ENCODE results near the gene DAPL1. TPM values are rescaled to one million over a fixed set of nuclear protein-coding genes. Genes with fewer than 3 reads are reported as not detected.

Gene DAPL1
- total RNA-seq, 1 experiment from 2014 or later = not detected

DNA sequence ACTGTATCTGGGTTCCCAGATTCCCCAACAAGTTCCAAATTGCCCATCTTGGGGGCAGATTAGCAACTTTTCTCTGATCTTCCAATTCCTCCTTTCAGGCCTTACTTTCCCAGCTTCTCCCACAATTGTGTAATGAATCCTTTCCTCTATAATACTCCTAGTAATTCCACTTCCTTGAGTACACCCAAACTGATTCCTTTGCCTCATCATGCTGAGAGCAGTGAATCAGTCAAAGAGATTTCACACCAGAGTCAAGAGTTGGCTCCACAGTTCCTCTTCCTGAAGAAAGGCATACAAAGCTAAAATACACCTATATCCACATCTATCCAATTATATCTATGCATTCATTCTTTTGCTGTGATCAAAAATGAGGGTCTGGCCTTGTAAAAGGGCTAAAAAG lies 28.6 kb upstream of the DAPL1 start:
- ChIA-PET CTCF (interaction anchor here (2.4 kb wide), 1 partner anchor 12 kb away, joined by 17 read pairs; no protein-coding TSS in a partner anchor), POLR2A (no interaction called here)
- peaks cover 10% of the 10 kb centered on the region; the same call in 1 of the 2 replicates for H3K36me3 Mint-ChIP-seq
- ATAC-seq (no peak), DNase-seq (ENCODE audit: low spot score) (no peak)
- no peak overlapping the region for H3K4me3 Mint-ChIP-seq
- no peak overlapping the region for H3K27ac Mint-ChIP-seq
- H3K9me3 Mint-ChIP-seq = peaks cover 18% of the 10 kb centered on the region
- no peaks in the 10 kb centered on the region; the same call in 1 of the 2 replicates for H3K27me3 Mint-ChIP-seq (ENCODE audit: low read depth)
- no peak for TF ChIP-seq TEAD1 (CRISPR knock-in tag; IDR thresholded peaks at IDR 0.05)
- no peak for TF ChIP-seq GABPB1 (CRISPR knock-in tag; IDR thresholded peaks at IDR 0.05)
- no peak for TF ChIP-seq NFATC4 (CRISPR knock-in tag; IDR thresholded peaks at IDR 0.05)
- TF ChIP-seq FOXP1 (CRISPR knock-in tag; IDR thresholded peaks at IDR 0.05; ENCODE audit: borderline replicate concordance) = no peak
- no peak for TF ChIP-seq ZNF512 (CRISPR knock-in tag; IDR thresholded peaks at IDR 0.05; ENCODE audit: borderline replicate concordance)
- TF ChIP-seq CREM (CRISPR knock-in tag; IDR thresholded peaks at IDR 0.05) = no peak
- no peak for TF ChIP-seq FOXK1 (CRISPR knock-in tag; IDR thresholded peaks at IDR 0.05)
- no peak for TF ChIP-seq CBFB (CRISPR knock-in tag; IDR thresholded peaks at IDR 0.05; ENCODE audit: low read depth)
- TF ChIP-seq PRRX2 (CRISPR knock-in tag; IDR thresholded peaks at IDR 0.05) = no peak
- no peak for TF ChIP-seq ZNF263 (CRISPR knock-in tag; IDR thresholded peaks at IDR 0.05; ENCODE audit: low read depth)
- TF ChIP-seq ZNF317 (CRISPR knock-in tag; IDR thresholded peaks at IDR 0.05; ENCODE audit: borderline replicate concordance, low read depth) = no peak
- no peak for TF ChIP-seq ZSCAN18 (CRISPR knock-in tag; IDR thresholded peaks at IDR 0.05)
- no peak for TF ChIP-seq GRHL2 (CRISPR knock-in tag; IDR thresholded peaks at IDR 0.05; ENCODE audit: insufficient replicate concordance, severe bottlenecking)
- TF ChIP-seq, protein P1, sequence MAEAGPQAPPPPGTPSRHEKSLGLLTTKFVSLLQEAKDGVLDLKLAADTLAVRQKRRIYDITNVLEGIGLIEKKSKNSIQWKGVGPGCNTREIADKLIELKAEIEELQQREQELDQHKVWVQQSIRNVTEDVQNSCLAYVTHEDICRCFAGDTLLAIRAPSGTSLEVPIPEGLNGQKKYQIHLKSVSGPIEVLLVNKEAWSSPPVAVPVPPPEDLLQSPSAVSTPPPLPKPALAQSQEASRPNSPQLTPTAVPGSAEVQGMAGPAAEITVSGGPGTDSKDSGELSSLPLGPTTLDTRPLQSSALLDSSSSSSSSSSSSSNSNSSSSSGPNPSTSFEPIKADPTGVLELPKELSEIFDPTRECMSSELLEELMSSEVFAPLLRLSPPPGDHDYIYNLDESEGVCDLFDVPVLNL (CRISPR knock-in tag; IDR thresholded peaks at IDR 0.05; ENCODE audit: borderline replicate concordance, low read depth) = no peak
- no peak for TF ChIP-seq KAT7 (CRISPR knock-in tag; IDR thresholded peaks at IDR 0.05; ENCODE audit: borderline replicate concordance)
- no peak for TF ChIP-seq ZNF219 (CRISPR knock-in tag; IDR thresholded peaks at IDR 0.05; ENCODE audit: borderline replicate concordance)
- peaks cover 8% of the 10 kb centered on the region for H3K4me1 Mint-ChIP-seq

DNA sequence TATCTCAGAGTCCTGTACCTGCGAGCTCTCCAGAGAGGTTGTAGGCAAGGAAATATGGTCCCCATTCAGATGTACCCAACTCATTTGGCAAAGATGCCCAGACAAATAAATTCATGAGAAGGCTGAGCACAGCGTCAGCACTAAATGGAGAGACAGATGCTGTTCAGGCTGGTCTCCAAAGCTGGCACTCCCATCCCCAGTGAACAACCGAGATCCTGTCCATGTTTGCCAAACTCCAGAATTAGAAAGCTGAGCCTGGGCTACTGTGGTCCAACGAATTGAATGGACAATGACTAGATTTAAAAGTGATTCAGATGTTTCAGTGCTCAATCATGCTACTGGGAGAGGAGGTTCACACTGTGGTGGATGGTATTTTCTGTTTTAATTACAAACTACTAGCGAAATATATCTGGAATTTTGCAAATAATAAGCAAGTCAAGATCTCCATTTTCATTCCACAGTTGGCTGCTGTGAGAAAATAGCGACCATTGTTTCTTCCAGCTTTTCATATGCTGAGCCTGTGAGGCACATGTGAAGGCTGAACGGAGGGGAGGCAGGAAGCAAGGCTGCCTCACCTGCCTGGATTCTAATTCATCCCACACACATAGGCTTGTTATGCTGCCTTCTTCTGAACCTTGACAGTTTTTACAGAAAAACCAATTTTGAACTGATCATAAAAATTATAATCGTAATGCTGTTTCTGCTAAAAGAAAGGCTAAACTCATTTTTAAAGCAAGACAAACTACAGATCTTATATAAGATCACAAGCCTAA lies 22.6 kb upstream of the DAPL1 start:
- Mint-ChIP-seq H3K27me3 (ENCODE audit: low read depth) (no peaks in the 10 kb centered on the region; the same call in 1 of the 2 replicates), H3K9me3 (peaks cover 9% of the 10 kb centered on the region), H3K4me3 (no peak overlapping the region), H3K4me1 (peaks cover 34% of the 10 kb centered on the region), H3K27ac (no peak overlapping the region), H3K36me3 (peaks cover 5% of the 10 kb centered on the region; the same call in 1 of the 2 replicates)
- ChIA-PET CTCF (interaction anchor here (1.1 to 1.8 kb wide), 2 partner anchors 18 to 346 kb away, joined by 4 to 5 read pairs; no protein-coding TSS in a partner anchor), POLR2A (no interaction called here)
- ATAC-seq (peak; percentile 71), DNase-seq (ENCODE audit: low spot score) (no peak)
- TF ChIP-seq TEAD4 (CRISPR knock-in tag; IDR thresholded peaks at IDR 0.05) = no peak
- TF ChIP-seq NFYB (CRISPR knock-in tag; conservative IDR thresholded peaks at IDR 0.05; ENCODE audit: low read depth) = no peak
- no peak for TF ChIP-seq ZBTB43 (CRISPR knock-in tag; IDR thresholded peaks at IDR 0.05)
- no peak for TF ChIP-seq ZNF138 (CRISPR knock-in tag; conservative IDR thresholded peaks at IDR 0.05)
- TF ChIP-seq MXD4 (CRISPR knock-in tag; IDR thresholded peaks at IDR 0.05; ENCODE audit: borderline replicate concordance) = no peak
- TF ChIP-seq, protein P2, sequence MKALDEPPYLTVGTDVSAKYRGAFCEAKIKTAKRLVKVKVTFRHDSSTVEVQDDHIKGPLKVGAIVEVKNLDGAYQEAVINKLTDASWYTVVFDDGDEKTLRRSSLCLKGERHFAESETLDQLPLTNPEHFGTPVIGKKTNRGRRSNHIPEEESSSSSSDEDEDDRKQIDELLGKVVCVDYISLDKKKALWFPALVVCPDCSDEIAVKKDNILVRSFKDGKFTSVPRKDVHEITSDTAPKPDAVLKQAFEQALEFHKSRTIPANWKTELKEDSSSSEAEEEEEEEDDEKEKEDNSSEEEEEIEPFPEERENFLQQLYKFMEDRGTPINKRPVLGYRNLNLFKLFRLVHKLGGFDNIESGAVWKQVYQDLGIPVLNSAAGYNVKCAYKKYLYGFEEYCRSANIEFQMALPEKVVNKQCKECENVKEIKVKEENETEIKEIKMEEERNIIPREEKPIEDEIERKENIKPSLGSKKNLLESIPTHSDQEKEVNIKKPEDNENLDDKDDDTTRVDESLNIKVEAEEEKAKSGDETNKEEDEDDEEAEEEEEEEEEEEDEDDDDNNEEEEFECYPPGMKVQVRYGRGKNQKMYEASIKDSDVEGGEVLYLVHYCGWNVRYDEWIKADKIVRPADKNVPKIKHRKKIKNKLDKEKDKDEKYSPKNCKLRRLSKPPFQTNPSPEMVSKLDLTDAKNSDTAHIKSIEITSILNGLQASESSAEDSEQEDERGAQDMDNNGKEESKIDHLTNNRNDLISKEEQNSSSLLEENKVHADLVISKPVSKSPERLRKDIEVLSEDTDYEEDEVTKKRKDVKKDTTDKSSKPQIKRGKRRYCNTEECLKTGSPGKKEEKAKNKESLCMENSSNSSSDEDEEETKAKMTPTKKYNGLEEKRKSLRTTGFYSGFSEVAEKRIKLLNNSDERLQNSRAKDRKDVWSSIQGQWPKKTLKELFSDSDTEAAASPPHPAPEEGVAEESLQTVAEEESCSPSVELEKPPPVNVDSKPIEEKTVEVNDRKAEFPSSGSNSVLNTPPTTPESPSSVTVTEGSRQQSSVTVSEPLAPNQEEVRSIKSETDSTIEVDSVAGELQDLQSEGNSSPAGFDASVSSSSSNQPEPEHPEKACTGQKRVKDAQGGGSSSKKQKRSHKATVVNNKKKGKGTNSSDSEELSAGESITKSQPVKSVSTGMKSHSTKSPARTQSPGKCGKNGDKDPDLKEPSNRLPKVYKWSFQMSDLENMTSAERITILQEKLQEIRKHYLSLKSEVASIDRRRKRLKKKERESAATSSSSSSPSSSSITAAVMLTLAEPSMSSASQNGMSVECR (CRISPR knock-in tag; IDR thresholded peaks at IDR 0.05; ENCODE audit: borderline replicate concordance) = no peak
- no peak for TF ChIP-seq ATF1 (CRISPR knock-in tag; IDR thresholded peaks at IDR 0.05)
- TF ChIP-seq MAX (CRISPR knock-in tag; IDR thresholded peaks at IDR 0.05) = no peak; the same call in 1 of the 2 replicates
- no peak for TF ChIP-seq HMGA2 (CRISPR knock-in tag; IDR thresholded peaks at IDR 0.05)
